Measurements from ENCODE around the gene SPATA3. TPM values are rescaled to one million over a fixed set of nuclear protein-coding genes. Genes with fewer than 3 reads are reported as not detected.

Gene SPATA3
- total RNA-seq, 4 donors from 2014 or later, result not detected

DNA sequence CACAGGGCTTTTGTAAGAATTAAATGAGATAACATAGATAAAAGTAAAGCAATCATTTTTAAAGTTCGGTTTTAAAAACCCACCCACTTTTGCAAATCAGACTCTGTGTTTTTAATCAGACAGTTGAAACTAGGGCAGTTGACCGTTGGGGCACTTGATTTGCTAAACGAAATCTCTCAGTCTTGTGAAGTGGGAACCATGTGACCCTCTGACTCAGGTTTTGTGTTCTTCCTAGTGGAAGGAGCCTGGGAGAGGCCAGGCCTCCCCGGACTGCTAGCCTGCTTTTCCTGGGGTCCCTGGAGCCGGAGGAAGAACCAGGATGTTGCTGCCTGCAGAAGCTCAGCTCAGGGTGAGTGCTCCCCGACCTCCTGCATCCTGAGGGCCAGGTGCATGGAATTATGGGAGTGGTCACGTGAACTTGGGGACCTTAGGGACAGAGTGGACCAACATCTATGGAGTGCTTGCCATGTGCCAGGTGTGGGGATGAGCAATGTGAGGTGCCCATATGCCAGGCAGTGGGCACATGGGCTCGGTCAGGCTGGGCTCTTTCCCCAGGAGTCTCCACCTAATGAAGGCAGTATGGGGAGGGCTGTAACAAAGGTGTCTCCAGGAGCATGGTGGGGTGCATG, 45.3 kb downstream of the SPATA3 start:
- Histone ChIP-seq H3K36me3 (no peaks in the 10 kb centered on the region), H3K4me3 (no peak overlapping the region), H3K27ac (no peak overlapping the region), H3K9me3 (no peaks in the 10 kb centered on the region), H3K27me3 (peaks cover 0 to 45% of the 10 kb centered on the region in 2 donors), H3K4me1 (peaks cover 0 to 15% (median 0%) of the 10 kb centered on the region in 4 donors)
- no peak for TF ChIP-seq POLR2A (IDR thresholded peaks at IDR 0.05)
- TF ChIP-seq EP300 (IDR thresholded peaks at IDR 0.05), result no peak
- WGBS, 2 donors, result 74 to 84% methylated on average over 8 of the region's 8 CpGs
- no peak for DNase-seq (ENCODE audit: low spot score in 2 of 2)

DNA sequence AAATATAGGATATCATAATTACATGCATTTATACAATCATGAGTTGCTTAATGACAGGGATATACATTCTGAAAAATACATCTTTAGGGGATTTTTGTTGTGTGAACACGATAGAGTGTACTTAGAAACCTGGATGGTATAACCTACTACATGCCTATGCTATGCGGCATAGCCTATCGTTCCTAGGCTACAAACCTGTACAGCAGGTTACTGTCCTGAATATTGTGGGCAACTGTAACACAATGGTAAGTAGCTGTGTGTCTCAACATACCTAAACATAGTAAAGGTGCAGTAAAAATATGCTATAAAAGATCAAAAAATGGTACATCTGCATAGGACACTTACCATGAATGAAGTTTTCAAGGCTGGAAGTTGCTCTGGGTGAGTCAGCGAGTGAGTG, 47.9 kb downstream of the SPATA3 start:
- no peaks in the 10 kb centered on the region for H3K36me3 ChIP-seq
- H3K9me3 ChIP-seq, result no peaks in the 10 kb centered on the region
- H3K27me3 ChIP-seq, result peaks cover 0 to 27% of the 10 kb centered on the region in 2 donors
- DNase-seq (ENCODE audit: low spot score in 2 of 2), result no peak
- H3K4me3 ChIP-seq, result no peak overlapping the region
- H3K4me1 ChIP-seq, result peaks cover 0 to 28% (median 3%) of the 10 kb centered on the region in 4 donors
- H3K27ac ChIP-seq, result no peak overlapping the region
- TF ChIP-seq POLR2A (IDR thresholded peaks at IDR 0.05), result no peak
- TF ChIP-seq, protein P1, sequence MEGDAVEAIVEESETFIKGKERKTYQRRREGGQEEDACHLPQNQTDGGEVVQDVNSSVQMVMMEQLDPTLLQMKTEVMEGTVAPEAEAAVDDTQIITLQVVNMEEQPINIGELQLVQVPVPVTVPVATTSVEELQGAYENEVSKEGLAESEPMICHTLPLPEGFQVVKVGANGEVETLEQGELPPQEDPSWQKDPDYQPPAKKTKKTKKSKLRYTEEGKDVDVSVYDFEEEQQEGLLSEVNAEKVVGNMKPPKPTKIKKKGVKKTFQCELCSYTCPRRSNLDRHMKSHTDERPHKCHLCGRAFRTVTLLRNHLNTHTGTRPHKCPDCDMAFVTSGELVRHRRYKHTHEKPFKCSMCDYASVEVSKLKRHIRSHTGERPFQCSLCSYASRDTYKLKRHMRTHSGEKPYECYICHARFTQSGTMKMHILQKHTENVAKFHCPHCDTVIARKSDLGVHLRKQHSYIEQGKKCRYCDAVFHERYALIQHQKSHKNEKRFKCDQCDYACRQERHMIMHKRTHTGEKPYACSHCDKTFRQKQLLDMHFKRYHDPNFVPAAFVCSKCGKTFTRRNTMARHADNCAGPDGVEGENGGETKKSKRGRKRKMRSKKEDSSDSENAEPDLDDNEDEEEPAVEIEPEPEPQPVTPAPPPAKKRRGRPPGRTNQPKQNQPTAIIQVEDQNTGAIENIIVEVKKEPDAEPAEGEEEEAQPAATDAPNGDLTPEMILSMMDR (IDR thresholded peaks at IDR 0.05), result no peak
- no peak for TF ChIP-seq EP300 (IDR thresholded peaks at IDR 0.05)
- 91 to 98% methylated on average over 4 of the region's 4 CpGs for WGBS, 2 donors

DNA sequence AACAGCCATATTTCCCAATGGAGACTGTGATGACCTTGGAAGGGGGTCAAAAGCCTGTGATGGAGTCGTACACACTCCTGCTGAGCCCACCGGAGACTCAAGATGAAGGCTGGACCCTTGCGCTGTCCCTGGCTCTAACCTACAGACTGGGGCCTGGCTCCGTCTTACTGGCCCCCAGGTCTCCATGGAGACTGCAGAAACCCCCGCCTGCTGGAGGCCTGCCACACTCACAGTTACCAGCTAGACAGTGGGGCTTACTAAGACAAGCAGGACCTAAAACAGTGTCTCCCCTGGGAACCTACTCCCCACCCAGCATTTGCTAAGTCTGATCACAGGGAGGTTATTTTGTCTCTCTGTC, 51.0 kb downstream of the SPATA3 start:
- Histone ChIP-seq H3K27me3 (peaks cover 0 to 2% of the 10 kb centered on the region in 2 donors), H3K36me3 (no peaks in the 10 kb centered on the region), H3K9me3 (no peaks in the 10 kb centered on the region), H3K27ac (peak overlapping the region in 1 of 4 donors; percentile 65), H3K4me3 (no peak overlapping the region), H3K4me1 (peaks cover 0 to 30% (median 4%) of the 10 kb centered on the region in 4 donors)
- no peak for DNase-seq (ENCODE audit: low spot score in 2 of 2)
- 68 to 70% methylated on average over 5 of the region's 5 CpGs for WGBS, 2 donors
- TF ChIP-seq, protein P1 (IDR thresholded peaks at IDR 0.05), result no peak

DNA sequence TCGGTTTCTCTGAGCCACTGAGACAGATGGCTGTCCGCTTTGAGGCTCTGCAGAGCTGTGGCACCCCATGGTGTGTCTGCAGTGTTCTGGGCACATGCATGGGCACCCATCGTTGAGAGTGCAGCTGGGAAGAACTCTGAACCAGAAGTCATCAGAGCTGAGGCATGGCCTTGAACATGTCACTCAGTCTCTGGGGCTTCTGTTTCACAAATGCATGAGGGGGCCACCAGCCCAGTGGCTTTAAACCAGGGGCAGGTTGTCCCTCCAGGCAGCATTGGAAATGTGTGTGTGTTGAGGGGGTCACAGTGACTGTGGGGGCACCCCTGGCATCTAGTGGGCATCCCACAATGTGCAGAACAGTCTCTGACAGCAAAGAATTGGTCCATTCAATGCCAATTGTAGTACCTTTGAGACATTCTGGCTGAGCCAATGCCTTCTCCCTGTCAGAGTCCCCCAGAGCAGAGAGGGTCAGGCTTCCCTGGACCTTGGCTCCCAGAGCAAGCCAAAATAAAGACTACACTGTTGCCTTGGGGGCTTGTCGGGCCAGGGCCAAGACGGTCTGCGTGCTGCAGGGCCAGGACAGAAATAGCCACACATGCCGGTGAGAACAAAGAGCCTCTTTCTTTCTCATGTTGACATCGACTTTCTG, 51.5 kb downstream of the SPATA3 start:
- peak overlapping the region in 1 of 4 donors; percentile 65 for H3K27ac ChIP-seq
- WGBS, 2 donors, result 25 to 41% methylated on average over 7 to 8 of the region's 8 CpGs

DNA sequence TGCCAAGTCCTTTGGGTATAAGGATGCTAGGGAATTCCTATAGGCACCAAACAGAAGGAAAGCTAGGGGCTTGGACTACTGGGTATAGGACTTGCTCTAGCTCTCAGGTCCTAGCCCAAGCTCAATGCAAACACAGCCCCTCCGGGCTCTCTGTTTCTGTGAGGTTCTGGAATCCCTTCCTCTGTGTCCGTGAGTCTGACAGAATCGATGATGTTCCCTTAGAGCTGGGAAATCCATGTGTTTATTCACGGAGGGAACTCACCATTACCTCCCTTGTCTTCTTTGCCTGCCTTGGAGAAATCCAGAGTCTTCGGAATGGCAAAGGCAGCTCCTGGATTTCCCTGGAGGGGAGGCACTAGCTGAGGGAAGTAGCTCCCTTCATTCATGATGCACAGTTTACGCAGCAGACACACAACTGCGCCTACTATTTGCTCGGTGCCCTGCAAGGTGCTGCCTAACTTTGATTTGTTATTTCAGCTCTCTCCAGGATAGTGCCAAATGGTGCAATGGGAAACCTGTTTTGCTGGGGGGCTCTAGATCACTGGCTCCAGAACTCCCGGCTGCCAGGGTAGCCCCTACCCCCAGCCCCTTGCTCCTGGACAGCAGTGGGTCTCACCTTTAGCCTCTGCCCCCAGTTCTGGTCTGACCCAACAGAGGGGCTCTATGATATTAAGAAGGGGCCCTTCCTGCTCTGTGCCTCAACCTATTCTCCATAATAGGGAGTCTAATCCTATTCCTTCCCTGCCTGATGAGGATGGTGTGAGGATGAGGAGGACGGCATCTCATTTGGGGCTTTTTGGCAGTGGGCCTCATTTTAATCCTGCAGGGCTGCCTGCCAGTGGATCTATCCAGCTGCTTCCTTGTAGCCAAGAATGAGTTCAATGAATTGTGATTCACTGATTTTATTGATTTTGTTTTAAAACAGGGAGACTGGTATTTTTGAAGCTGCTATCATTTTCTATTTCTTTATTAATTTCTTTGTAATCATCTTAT, 52.3 kb downstream of the SPATA3 start:
- TF ChIP-seq EP300 (IDR thresholded peaks at IDR 0.05) (no peak), POLR2A (IDR thresholded peaks at IDR 0.05) (no peak)
- TF ChIP-seq, protein P1 (IDR thresholded peaks at IDR 0.05), result no peak
- Histone ChIP-seq H3K9me3 (no peaks in the 10 kb centered on the region), H3K4me1 (peaks cover 0 to 39% (median 7%) of the 10 kb centered on the region in 4 donors), H3K27ac (peak overlapping the region in 1 of 4 donors; percentile 65), H3K4me3 (no peak overlapping the region), H3K27me3 (no peaks in the 10 kb centered on the region), H3K36me3 (no peaks in the 10 kb centered on the region)
- WGBS, 2 donors, result 42 to 50% methylated on average over 10 of the region's 10 CpGs
- no peak for DNase-seq (ENCODE audit: low spot score in 2 of 2)

More for the DNA sequence above, 51.5 kb downstream of the SPATA3 start:
- Histone ChIP-seq H3K4me1 (peaks cover 0 to 34% (median 7%) of the 10 kb centered on the region in 4 donors), H3K9me3 (no peaks in the 10 kb centered on the region), H3K27me3 (no peaks in the 10 kb centered on the region), H3K36me3 (no peaks in the 10 kb centered on the region), H3K4me3 (no peak overlapping the region)
- no peak for DNase-seq (ENCODE audit: low spot score in 2 of 2)
- TF ChIP-seq, protein P1 (IDR thresholded peaks at IDR 0.05), result no peak
- TF ChIP-seq POLR2A (IDR thresholded peaks at IDR 0.05), result no peak
- peak; percentile 47 to 70 for TF ChIP-seq EP300 (IDR thresholded peaks at IDR 0.05)

Data from tibial nerve (tissue), 4 donors.